Uterus (tissue), 2 donors: ENCODE data around the gene KIAA1143.

ENCODE experiments used
- POLR2A ChIP-seq, 2 donors: fragments of 450-650 bp; IDR thresholded peaks; one replicate each; pipeline ENCODE4 v1.6.1; 2016; ENCODE audit warnings: antibody characterized with exemption in 2 of 2, mild to moderate bottlenecking in 1 of 2, moderate library complexity in 1 of 2
- TF ChIP-seq, protein P1 (sequence below), 4 experiments: fragments of 200-600 bp in 2 of 4; fragments of 450-650 bp in 2 of 4; sonication (generic) in 2 of 4; IDR thresholded peaks; one replicate each; pipeline ENCODE4 v1.5.1; 2016 to 2019; ENCODE audit warnings: antibody characterized with exemption in 4 of 4, mild to moderate bottlenecking in 2 of 4, moderate library complexity in 1 of 4

DNA sequence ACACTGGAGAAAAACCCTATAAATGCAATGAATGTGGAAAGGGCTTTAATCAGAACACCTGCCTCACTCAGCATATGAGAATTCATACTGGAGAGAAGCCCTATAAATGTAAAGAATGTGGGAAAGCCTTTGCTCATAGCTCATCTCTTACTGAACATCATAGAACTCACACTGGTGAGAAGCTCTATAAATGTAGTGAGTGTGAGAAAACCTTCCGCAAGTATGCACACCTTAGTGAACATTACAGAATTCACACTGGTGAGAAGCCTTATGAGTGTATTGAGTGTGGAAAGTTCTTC, 39.4 kb downstream of the KIAA1143 start:
- TF ChIP-seq, protein P1, sequence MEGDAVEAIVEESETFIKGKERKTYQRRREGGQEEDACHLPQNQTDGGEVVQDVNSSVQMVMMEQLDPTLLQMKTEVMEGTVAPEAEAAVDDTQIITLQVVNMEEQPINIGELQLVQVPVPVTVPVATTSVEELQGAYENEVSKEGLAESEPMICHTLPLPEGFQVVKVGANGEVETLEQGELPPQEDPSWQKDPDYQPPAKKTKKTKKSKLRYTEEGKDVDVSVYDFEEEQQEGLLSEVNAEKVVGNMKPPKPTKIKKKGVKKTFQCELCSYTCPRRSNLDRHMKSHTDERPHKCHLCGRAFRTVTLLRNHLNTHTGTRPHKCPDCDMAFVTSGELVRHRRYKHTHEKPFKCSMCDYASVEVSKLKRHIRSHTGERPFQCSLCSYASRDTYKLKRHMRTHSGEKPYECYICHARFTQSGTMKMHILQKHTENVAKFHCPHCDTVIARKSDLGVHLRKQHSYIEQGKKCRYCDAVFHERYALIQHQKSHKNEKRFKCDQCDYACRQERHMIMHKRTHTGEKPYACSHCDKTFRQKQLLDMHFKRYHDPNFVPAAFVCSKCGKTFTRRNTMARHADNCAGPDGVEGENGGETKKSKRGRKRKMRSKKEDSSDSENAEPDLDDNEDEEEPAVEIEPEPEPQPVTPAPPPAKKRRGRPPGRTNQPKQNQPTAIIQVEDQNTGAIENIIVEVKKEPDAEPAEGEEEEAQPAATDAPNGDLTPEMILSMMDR (IDR thresholded peaks at IDR 0.05) = no peak
- no peak for TF ChIP-seq POLR2A (IDR thresholded peaks at IDR 0.05)
